SH-SY5Y (cell line): ENCODE results near the gene SLC6A2.

ENCODE experiments used
- GATA2 ChIP-seq: IDR thresholded peaks from 2 replicates; pipeline ENCODE4 v1.6.1; 2011; ENCODE audit warnings: mild to moderate bottlenecking, low read depth, low read length
- GATA3 ChIP-seq: IDR thresholded peaks from 2 replicates; pipeline ENCODE4 v1.6.1; 2011; ENCODE audit warnings: low read depth, mild to moderate bottlenecking, low read length, moderate library complexity

Gene SLC6A2

GRCh38 chr16:55736671-55737070, 80.9 kb downstream of the SLC6A2 start:
- TF ChIP-seq GATA2, result no peak

- TF ChIP-seq GATA2 (no peak), GATA3 (no peak)
These were observed 81.5 kb downstream of the SLC6A2 start for GRCh38 chr16:55737318-55737717.

GRCh38 chr16:55737966-55738365, 82.2 kb downstream of the SLC6A2 start:
- TF ChIP-seq GATA2 (no peak), GATA3 (no peak)

- TF ChIP-seq GATA2 (no peak), GATA3 (no peak)
These were observed 90.3 kb downstream of the SLC6A2 start for GRCh38 chr16:55746081-55746480.

GRCh38 chr16:55747785-55748184, 92.0 kb downstream of the SLC6A2 start:
- TF ChIP-seq GATA2, result no peak
- no peak for TF ChIP-seq GATA3
